Measurements from ENCODE around the gene KCNJ4.

KCNJ4 gene

GRCh38 chr22:38441620-38442287 is 13.2 kb downstream of the KCNJ4 start:
- in situ Hi-C loops (cut with MboI; ENCODE audit: low sequenced_read_pairs, unreplicated experiment): no loop called here
- no peak for TF ChIP-seq CTCF (IDR thresholded peaks at IDR 0.05; ENCODE audit: borderline replicate concordance, control extremely low read depth, extremely low read depth, insufficient read depth, missing control alignments)
- DNase-seq (ENCODE audit: low spot score): no peak

GRCh38 chr22:38440747-38441350 is 14.2 kb downstream of the KCNJ4 start:
- DNase-seq (ENCODE audit: low spot score): no peak
- TF ChIP-seq CTCF (IDR thresholded peaks at IDR 0.05; ENCODE audit: borderline replicate concordance, control extremely low read depth, extremely low read depth, insufficient read depth, missing control alignments): no peak
- in situ Hi-C loops (cut with MboI; ENCODE audit: low sequenced_read_pairs, unreplicated experiment): no loop called here

GRCh38 chr22:38437416-38437815 is 17.6 kb downstream of the KCNJ4 start:
- no peak for TF ChIP-seq CTCF (IDR thresholded peaks at IDR 0.05; ENCODE audit: borderline replicate concordance, control extremely low read depth, extremely low read depth, insufficient read depth, missing control alignments)
- in situ Hi-C loops (cut with MboI; ENCODE audit: low sequenced_read_pairs, unreplicated experiment): no loop called here
- no peak for DNase-seq (ENCODE audit: low spot score)

GRCh38 chr22:38436629-38437395 is 18.2 kb downstream of the KCNJ4 start:
- no peak for TF ChIP-seq CTCF (IDR thresholded peaks at IDR 0.05; ENCODE audit: borderline replicate concordance, control extremely low read depth, extremely low read depth, insufficient read depth, missing control alignments)
- no peak for DNase-seq (ENCODE audit: low spot score)
- in situ Hi-C loops (cut with MboI; ENCODE audit: low sequenced_read_pairs, unreplicated experiment): no loop called here

- no peak for DNase-seq (ENCODE audit: low spot score)
- in situ Hi-C loops (cut with MboI; ENCODE audit: low sequenced_read_pairs, unreplicated experiment): no loop called here
- no peak for TF ChIP-seq CTCF (IDR thresholded peaks at IDR 0.05; ENCODE audit: borderline replicate concordance, control extremely low read depth, extremely low read depth, insufficient read depth, missing control alignments)
These were observed 19.0 kb downstream of the KCNJ4 start for GRCh38 chr22:38435965-38436364.

- TF ChIP-seq CTCF (IDR thresholded peaks at IDR 0.05; ENCODE audit: borderline replicate concordance, control extremely low read depth, extremely low read depth, insufficient read depth, missing control alignments): no peak
- no peak for DNase-seq (ENCODE audit: low spot score)
- in situ Hi-C loops (cut with MboI; ENCODE audit: low sequenced_read_pairs, unreplicated experiment): no loop called here
These were observed 20.0 kb downstream of the KCNJ4 start for GRCh38 chr22:38435010-38435409.

All from GM13976 (cell line).